GM21786 (cell line): ENCODE results near the gene BRF1.
"Not testable (repeated sequence)": the region's sequence is repeated elsewhere in the genome, so short reads cannot be mapped to it uniquely, and the experiment has no call there.

ENCODE experiments used
- ATAC-seq: cut with Tn5 transposase; IDR thresholded peaks from one replicate; pipeline ENCODE4 v1.9.1; 2021; ENCODE audit not compliant: unreplicated experiment

The BRF1 gene

DNA sequence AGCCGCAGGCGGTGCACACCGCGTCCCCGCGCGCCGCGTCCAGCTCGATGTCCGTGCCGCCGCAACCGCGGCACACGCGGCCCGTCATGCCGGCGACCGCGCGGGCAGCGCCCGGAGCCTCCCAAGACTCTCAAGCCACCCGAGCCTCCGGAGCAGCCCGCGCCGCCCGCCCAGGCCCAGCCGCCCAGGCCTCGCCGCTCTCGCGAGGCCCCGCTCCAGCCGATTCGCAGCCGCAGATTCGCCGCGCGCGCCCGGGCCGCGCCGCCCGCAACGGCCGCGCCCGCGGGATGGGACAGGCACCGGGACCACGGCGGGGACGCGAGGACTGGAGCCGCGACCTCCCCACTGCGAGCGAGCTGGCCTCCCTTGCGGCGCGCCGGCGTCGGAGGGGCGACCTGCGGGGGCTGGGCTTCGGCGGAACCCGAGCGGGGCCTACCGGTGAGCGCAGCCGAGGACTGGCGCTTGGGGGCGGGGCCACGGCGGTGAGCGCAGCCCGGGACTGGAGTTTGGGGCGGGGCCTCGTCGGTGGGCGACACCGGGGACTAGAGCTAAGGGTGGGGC is at the start of gene BRF1:
Gene BRF1, minus strand, starts transcription at position 460 of the 561 bp plus-strand sequence. Its CDS starts 372 bp downstream, at position 88.
- peak; percentile 91 for ATAC-seq

GRCh38 chr14:105349992-105350391 is 49.2 kb upstream of the BRF1 start:
- no peak for ATAC-seq

DNA sequence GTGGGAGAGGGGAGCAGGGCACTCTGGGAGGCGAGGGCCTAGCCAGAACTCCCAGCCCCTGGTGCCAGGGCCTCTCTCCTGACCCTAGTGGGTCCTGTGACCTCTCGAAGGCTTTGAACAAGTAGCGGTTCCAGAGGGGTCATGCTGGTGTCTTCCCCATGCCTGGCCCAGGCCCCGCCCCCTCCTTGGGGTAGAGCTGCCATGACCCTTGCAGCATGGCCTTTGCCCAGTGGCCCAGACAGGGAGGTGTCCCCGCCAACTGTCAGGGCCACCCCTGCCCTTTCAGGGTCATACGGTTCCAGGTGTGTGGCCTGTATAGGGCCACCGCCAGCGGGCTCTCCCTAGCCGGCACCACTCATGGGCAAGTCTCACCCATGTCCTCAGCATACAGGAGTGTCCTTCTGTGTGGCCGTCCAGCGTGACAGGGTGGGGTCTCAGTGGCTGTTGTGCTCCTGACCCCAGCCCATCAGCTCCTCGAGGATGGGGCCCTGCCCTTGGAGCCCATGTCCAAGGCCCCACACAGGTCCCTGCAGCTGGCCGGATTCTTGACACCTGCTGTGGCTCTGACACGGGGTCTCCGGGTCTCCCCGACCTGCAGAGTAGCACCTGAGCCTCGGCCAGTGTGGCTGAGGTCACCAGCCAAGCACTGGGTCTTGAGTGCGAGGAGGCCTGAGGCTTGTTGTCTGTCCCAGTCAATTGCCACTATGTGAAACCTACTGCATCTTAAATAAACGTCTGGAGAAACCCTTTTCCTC is 48.3 kb upstream of the BRF1 start:
- ATAC-seq, result no peak

GRCh38 chr14:105348169-105348944 is 47.6 kb upstream of the BRF1 start:
- ATAC-seq, result no peak

DNA sequence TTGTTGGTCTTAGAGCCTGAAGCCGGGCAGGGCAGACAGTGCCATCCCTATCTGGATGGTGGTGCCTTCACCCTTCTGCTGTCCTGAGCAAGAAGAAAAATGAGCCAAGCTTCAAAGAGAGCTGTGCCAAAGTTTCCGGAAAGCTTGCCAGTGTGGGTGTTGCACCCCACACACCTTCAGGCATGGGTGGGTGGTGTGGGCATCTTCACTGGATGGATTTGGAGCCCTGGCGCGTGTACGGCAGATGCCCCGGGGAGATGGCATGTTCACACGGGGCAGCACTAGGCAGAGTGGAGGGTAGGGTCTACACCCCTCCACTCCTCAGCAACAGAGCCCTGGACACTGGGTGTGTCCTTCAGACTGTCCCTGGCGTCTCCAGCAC is 46.8 kb upstream of the BRF1 start:
- no peak for ATAC-seq

DNA sequence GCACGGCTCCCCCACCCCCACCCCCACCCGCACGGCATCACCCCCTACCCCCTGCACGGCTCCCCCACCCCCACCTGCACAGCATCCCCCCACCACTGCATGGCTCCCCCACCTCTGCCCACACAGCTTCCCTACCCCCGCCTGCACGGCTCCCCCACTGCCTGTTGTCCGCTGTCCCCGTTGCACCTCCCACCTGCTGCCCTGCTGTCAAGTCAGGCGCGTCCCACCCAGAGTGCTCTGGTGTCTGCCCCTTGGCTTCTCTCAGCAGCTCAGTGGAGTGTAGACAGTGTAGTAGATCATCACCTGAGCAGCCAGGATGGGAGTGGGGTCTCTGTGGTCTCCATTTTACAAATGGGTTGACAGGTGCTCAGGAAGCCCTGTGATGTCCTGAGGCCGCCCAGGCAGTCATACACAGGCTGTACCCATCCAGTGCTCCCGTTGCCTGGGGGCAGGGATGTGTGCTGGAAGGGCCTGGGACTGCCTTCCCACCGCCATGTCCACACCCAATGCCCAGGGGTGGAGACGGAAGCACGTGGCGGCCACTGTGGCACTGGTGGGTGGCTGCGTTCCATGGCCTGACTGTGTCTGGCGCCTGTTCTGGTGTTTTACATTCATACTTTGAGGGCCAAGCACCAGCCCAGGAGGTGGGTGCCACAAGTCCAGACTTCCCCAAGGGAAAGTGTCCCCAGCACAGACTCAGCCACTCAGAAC is 46.2 kb upstream of the BRF1 start:
- ATAC-seq, result no peak

DNA sequence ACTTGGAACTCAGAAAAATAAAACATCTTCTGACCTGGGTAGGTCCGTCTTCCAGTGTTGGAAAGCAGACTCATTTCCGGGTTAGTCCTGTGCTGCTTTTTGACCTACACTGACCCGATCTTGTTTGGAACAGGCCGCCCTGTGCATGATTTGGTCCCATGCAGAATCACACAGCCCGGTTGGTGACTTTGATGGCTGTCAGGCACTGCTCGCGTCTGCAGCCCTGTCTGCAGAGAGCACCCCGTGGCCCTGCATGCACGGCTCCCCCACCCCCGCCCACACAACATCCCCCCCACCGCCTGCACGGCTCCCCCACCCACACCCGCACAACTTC is 45.4 kb upstream of the BRF1 start:
- no peak for ATAC-seq

- ATAC-seq, result no peak
Observed at GRCh38 chr14:105343194-105343593, 42.4 kb upstream of the BRF1 start.

DNA sequence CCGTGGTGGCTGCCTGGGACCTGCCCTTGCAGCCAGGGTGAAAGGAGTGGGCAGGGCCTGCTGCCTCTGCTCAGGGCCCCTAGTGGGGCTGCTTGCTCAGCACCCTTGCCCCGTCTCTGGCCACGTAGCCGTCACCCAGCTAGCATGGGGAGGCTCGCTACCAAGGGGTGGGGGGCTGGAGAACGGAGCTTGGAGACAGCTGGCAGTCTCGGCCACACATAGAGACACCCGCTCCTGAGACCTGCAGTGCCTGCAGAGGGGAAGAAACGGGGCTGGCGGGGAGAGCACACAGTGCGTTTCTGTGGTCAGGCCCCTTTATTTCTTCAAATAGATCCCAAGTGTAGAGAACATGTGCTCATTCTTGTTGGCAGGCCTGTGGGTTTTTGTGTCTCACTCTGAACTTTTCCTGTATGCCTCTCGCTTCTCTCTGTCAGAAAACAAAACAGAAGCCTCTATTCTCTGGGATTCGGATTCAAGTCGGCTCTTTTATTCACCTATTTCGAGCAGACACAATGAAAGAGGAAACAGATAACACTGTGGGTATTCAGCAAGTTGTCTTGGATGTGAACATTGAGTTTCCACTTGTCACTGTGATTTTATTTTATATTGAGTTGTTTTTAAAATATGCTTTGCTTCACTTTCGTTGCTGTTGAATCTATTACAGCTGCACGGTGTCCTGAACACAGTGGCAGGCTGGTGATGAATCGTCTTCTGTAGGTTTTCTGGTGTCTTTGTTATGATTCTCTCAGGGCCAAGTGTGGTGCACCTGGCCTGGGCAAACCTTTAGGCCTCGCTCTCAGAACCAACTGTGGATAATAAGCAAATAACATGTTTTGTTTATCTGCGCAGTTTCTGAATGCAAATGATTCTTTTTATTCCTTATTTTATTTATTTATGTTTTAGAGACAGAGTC is 40.3 kb upstream of the BRF1 start:
- no peak for ATAC-seq

- ATAC-seq, result no peak
Observed at GRCh38 chr14:105337966-105338741, 37.4 kb upstream of the BRF1 start.

DNA sequence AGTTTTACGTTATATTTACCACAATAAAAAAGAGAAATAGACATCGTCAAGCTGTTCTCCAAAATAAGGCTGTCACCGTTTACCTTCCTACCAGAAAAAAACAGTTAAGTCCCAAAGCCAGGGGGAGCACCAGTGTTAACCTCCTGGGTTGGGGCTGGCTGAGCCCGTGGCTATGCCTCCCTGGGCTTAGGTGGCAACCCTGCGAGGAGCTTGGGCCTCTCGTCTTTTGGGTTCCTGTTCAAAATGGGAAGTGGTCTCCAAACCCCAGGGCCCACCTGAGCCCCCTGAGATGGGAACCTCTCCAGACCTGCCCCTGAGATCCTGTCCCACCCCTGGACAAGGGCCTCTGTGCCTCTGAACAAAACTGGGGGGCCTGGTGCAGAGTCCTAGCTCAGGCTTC is 36.6 kb upstream of the BRF1 start:
- ATAC-seq, result no peak

DNA sequence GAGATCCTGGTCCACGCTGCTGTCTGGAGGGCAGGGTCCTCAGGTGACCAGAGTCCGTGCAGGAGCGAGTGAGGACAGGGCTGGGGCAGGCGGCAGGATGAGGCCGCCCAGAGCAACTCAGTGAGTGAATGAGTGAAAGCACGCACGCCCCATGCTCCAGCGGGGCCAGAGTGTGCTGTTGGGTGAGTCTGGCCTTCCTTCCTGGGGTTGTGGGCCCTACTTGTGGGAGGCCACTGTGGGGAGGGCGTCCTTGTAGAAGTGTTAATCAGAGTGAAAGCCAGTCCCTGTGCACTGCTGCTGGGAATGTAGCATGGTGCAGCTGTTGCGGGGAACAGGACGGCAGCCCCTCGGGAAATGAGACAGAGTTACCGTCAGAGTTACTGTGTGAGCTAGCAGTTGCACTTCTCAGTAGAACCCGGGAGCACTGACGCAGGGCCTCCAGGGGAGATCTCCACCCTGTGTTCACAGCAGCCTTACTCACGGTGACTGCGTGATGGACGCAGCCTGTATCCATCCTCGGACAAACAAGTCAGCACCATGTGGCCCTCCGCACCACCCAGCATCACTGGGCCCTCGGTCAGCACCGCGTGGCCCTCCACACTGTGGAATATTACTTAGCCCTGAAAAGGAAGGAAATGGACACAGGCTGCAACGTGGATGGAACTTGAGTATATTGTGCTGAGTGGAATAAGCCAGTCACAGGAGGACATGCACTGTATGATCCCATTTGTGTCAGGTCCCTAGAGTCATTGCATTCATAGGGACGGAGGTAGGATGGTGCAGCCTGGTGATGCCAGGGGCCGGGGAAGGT is 35.9 kb upstream of the BRF1 start:
- no peak for ATAC-seq

GRCh38 chr14:105335735-105336476 is 35.1 kb upstream of the BRF1 start:
- ATAC-seq, result no peak

GRCh38 chr14:105335231-105335542 is 34.4 kb upstream of the BRF1 start:
- not testable (repeated sequence) for ATAC-seq

DNA sequence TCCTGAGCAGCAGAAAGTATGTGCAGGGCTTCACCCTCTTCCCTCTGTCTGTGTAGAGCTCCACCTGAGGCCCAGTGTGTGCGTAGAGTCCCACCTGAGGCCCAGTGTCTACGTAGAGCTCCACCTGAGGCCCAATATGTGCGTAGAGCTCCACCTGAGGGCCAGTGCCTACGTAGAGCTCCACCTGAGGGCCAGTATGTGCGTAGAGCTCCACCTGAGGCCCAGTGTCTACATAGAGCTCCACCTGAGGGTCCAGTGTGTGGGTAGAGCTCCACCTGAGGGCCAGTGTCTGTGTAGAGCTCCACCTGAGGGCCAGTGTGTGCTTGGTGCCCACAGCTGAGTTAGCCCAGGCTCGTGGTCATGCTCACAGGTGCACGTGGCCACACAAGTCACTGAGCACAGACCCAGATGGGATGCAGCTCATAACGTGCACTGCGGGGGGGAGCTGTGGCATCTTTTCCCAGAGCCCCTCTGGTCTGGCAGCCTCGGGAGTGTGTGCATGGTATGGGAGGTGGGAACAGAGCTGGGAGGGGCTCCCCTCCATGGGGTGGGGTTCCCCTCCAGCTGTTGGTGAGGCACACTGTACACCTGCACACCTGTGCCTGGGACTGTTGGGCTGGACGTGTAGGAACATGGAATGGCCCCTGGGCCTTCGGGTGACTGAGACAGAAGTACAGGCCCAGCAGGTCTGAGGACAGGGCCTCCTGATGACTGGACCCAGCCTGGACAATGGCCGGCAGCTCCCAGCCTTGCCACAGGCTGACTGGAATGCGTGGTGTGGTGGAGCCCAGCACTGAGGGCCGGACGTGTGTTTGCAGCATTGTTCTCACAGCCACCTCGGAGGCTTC is 33.8 kb upstream of the BRF1 start:
- ATAC-seq, result no peak

DNA sequence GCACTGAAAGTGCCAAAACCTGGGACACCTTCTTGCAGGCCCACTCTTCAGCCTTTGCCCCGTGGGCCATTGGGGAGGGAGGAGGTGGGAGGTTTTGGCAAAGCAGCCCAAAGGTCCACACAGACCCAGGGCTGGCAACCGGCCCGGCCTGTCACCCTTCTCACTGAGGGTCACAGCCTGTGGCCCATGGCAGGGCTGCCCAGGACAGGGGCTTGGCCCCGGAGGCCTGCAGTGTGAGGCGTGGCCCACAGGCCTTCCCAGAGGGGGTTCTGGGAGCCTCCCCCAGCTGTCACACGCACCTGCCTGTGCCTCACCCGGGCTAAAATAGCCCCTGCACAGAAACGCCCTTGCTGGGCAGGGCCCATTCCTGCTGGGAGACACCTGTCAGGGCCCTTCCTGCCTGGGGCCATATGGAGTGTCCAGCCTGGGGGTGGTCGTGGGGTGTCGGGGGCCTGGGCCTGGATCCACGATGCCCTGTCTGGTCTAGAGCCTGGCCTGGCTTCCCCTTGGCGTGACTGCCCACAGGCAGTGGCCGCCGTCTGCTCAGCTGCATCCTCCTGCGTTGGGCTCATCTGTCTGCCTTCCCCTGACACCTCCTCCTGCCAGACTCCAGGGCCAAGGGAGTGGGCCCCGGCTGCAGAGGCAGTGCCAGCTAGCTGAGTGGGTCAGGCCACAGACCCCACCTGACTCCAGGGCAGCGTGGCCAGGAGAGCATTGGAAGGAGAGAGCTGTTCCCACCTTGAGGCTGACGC is 33.0 kb upstream of the BRF1 start:
- no peak for ATAC-seq

DNA sequence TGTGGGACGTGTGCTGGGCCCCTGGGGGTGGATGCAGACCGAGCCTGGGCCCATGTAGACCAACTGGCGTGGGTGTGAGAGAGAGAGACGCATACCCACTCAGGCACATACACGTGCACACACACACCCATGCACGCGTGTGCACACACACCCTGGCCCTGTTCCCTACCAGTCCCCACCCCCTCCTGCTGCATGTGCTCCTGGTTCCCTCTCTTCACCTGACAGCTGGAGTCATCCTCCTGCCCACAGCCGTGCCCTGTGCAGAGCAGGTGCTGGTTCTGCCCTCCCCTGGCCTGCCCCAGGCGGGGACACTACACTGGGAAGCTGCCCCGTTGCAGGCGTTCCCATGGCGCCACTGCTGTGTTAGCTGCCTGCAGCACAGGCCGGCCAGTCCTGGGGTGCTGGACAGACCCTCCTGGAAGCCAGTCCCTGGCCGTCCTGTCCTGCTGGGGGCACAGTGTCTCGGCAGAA is 32.3 kb upstream of the BRF1 start:
- no peak for ATAC-seq
